Keratinocyte (primary cell): ENCODE results near the gene LPCAT4.

Experiments used
- CTCF ChIP-seq, 3 experiments: IDR thresholded peaks in 1 of 3; conservative IDR thresholded peaks in 1 of 3; optimal IDR thresholded peaks in 1 of 3; 2 replicates in 2 of 3; 3 replicates in 1 of 3; pipeline versions ENCODE3 to v1.5.1; 2011; ENCODE audit warnings: low read length in 3 of 3, mild to moderate bottlenecking in 3 of 3, moderate library complexity in 2 of 3, control low read depth in 1 of 3, inconsistent platforms in 1 of 3; ENCODE audit not compliant: insufficient read depth in 2 of 3; ENCODE audit errors: extremely low read depth in 1 of 3
- EZH2 ChIP-seq: IDR thresholded peaks from one replicate; pipeline ENCODE4 v1.6.1; 2012; ENCODE audit warnings: inconsistent platforms, mild to moderate bottlenecking, low read length, moderate library complexity

GRCh38 chr15:34358367-34358766 is 8.6 kb downstream of the LPCAT4 start:
- TF ChIP-seq CTCF (optimal IDR thresholded peaks at IDR 0.05 in 1 of 3, IDR thresholded peaks at IDR 0.05 in 1 of 3, conservative IDR thresholded peaks at IDR 0.05 in 1 of 3; ENCODE audit: extremely low read depth in 1 of 3, insufficient read depth in 2 of 3, low read length in 3 of 3) (peak; percentile 17 to 24 (median 22)), EZH2 (no peak)
